Measurements from ENCODE around the gene HOXA1.
"Not testable (repeated sequence)": the region's sequence is repeated elsewhere in the genome, so short reads cannot be mapped to it uniquely, and the experiment has no call there.

HOXA1 gene

GRCh38 chr7:27045066-27045465 is 50.7 kb downstream of the HOXA1 start:
- not testable (repeated sequence) for DNase-seq

Measured in hippocampal formation (tissue), 2 donors.